ENCODE results near the gene PIK3C2B. TPM values are rescaled to one million over a fixed set of nuclear protein-coding genes. Genes with fewer than 3 reads are reported as not detected.

PIK3C2B gene
- total and polyA plus RNA-seq, 2 donors (not counting 1 experiment from before 2014, with no cell fraction given) = 90.3 to 142 TPM

DNA sequence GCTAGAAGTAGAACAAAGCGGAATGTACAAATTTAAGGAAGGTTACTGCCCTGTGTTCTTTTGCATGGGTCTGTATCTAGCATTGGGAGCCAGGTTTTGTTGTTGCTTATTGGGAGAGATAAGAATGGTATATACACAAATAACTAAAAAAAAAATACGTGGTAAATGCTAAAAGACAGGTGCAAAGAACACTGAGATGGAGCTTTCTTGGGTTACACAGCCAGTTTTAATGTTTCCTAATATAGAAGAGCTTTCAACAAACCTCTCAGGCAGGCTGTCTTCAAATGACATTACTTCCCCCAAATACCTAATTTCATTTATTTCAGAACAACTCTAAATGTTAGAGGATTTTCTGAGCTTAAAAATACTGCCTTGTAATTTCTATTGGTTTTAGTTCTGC, 20.2 kb upstream of the PIK3C2B start:
- H3K9me3 Mint-ChIP-seq (ENCODE audit: insufficient read depth) = no peaks in the 10 kb centered on the region
- no peaks in the 10 kb centered on the region for H4K20me1 ChIP-seq (ENCODE audit: control insufficient read depth, insufficient read depth, low read length, poor library complexity, severe bottlenecking)
- CTCF ChIA-PET = interaction anchor here (0.7 to 7.4 kb wide), 14 partner anchors 9 to 292 kb away, joined by 3 to 48 read pairs (median 4); no protein-coding TSS in a partner anchor
- no peaks in the 10 kb centered on the region for H3K27me3 Mint-ChIP-seq
- peak overlapping the region; percentile 42 for H3K4me3 Mint-ChIP-seq
- no peak overlapping the region for H3K9ac ChIP-seq (ENCODE audit: low read length)
- DNase-seq (no peak), ATAC-seq (ENCODE audit: low read depth) (no peak)
- peaks cover 67% of the 10 kb centered on the region for H3K4me1 Mint-ChIP-seq
- H3K27me3 ChIP-seq (replicated peaks in 1 of 4; ENCODE audit: control extremely low read depth in 1 of 4, control insufficient read depth in 3 of 4, insufficient read depth in 4 of 4, low read length in 3 of 4) = no peaks in the 10 kb centered on the region
- peak overlapping the region; percentile 71 for H3K27ac Mint-ChIP-seq
- peaks cover 0 to 19% of the 10 kb centered on the region in 2 experiments for H3K36me3 ChIP-seq (replicated peaks in 1 of 2; ENCODE audit: control extremely low read depth in 1 of 2, control insufficient read depth in 1 of 2, extremely low read depth in 1 of 2, insufficient read depth in 2 of 2, low read length in 1 of 2)
- H3K4me2 ChIP-seq (replicated peaks; ENCODE audit: low read depth, low read length, poor library complexity, severe bottlenecking) = peak overlapping the region; percentile 77
- peak overlapping the region; percentile 95 to 97 for H3K27ac ChIP-seq (ENCODE audit: low read length in 2 of 2)
- intact Hi-C loops (cut with micrococcal nuclease) = loop anchor here (5.0 kb wide), 1 partner anchor 47 kb away; no protein-coding TSS in a partner anchor
- no peak for TF ChIP-seq EZH2 (IDR thresholded peaks at IDR 0.05; ENCODE audit: borderline replicate concordance, insufficient read depth, low read depth, low read length, poor library complexity, severe bottlenecking)
- TF ChIP-seq, protein P1, sequence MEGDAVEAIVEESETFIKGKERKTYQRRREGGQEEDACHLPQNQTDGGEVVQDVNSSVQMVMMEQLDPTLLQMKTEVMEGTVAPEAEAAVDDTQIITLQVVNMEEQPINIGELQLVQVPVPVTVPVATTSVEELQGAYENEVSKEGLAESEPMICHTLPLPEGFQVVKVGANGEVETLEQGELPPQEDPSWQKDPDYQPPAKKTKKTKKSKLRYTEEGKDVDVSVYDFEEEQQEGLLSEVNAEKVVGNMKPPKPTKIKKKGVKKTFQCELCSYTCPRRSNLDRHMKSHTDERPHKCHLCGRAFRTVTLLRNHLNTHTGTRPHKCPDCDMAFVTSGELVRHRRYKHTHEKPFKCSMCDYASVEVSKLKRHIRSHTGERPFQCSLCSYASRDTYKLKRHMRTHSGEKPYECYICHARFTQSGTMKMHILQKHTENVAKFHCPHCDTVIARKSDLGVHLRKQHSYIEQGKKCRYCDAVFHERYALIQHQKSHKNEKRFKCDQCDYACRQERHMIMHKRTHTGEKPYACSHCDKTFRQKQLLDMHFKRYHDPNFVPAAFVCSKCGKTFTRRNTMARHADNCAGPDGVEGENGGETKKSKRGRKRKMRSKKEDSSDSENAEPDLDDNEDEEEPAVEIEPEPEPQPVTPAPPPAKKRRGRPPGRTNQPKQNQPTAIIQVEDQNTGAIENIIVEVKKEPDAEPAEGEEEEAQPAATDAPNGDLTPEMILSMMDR (IDR thresholded peaks at IDR 0.05) = no peak
- H3K4me1 ChIP-seq (ENCODE audit: control insufficient read depth in 2 of 2, insufficient read depth in 2 of 2, low read length in 2 of 2) = peaks cover 77 to 90% of the 10 kb centered on the region in 2 donors
- H3K79me2 ChIP-seq (ENCODE audit: control insufficient read depth, insufficient read depth, low read length) = peaks cover 36% of the 10 kb centered on the region
- POLR2A ChIA-PET = interaction anchor here (0.6 to 1.6 kb wide), 8 partner anchors 8 to 108 kb away, joined by 3 to 15 read pairs (median 6); no protein-coding TSS in a partner anchor
- no peak overlapping the region for H3K4me3 ChIP-seq (ENCODE audit: control extremely low read depth in 1 of 5, extremely low read depth in 1 of 5, insufficient read depth in 1 of 5, low read depth in 2 of 5, low read length in 4 of 5)
- H3K9me3 ChIP-seq (ENCODE audit: control extremely low read depth in 1 of 3, control insufficient read depth in 2 of 3, insufficient read depth in 1 of 3, low read length in 2 of 3) = peaks cover 0 to 13% (median 0%) of the 10 kb centered on the region in 3 donors
- no CpG with 5 or more reads among the region's 2 CpGs for WGBS (ENCODE audit: insufficient coverage)
- no peak overlapping the region for H2AFZ ChIP-seq (ENCODE audit: insufficient read depth, low read depth, low read length, poor library complexity, severe bottlenecking)

DNA sequence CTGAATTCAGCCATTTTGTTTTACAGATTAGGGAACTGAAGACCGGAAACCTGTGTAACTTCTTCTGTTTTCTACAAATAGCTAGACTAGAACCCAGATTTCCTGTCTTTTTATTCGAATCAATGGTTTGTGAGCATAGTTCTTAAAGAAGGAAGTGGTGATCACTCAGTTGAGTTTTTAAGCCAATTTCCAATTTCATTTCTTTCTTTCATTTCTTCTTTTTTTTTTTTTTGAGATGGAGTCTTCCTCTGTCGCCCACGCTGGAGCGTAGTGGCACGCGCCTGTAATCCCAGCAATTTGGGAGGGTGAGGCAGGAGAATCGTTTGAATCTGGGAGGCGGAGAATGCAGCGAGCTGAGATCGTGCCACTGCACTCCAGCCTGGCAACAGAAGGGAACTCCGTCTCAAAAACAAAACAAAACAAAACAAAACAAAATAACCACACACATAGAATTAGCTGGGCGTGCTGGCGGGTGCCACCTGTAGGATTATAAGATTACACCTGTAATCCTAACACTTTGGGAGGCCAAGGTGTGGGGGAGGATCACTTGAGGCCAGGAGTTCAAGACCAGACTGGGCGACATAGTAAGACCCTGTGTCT, 18.6 kb upstream of the PIK3C2B start:
- Histone ChIP-seq H3K4me1 (ENCODE audit: control insufficient read depth in 2 of 2, insufficient read depth in 2 of 2, low read length in 2 of 2) (peaks cover 70 to 78% of the 10 kb centered on the region in 2 donors), H3K9me3 (ENCODE audit: control extremely low read depth in 1 of 3, control insufficient read depth in 2 of 3, insufficient read depth in 1 of 3, low read length in 2 of 3) (peaks cover 0 to 13% (median 0%) of the 10 kb centered on the region in 3 donors), H3K9ac (ENCODE audit: low read length) (peak overlapping the region; percentile 66), H3K27me3 (replicated peaks in 1 of 4; ENCODE audit: control extremely low read depth in 1 of 4, control insufficient read depth in 3 of 4, insufficient read depth in 4 of 4, low read length in 3 of 4) (no peaks in the 10 kb centered on the region), H3K79me2 (ENCODE audit: control insufficient read depth, insufficient read depth, low read length) (peaks cover 24% of the 10 kb centered on the region), H3K4me2 (replicated peaks; ENCODE audit: low read depth, low read length, poor library complexity, severe bottlenecking) (peak overlapping the region; percentile 77), H3K27ac (ENCODE audit: low read length in 2 of 2) (peak overlapping the region; percentile 87 to 97), H2AFZ (ENCODE audit: insufficient read depth, low read depth, low read length, poor library complexity, severe bottlenecking) (peak overlapping the region; percentile 55), H4K20me1 (ENCODE audit: control insufficient read depth, insufficient read depth, low read length, poor library complexity, severe bottlenecking) (no peaks in the 10 kb centered on the region), H3K36me3 (replicated peaks in 1 of 2; ENCODE audit: control extremely low read depth in 1 of 2, control insufficient read depth in 1 of 2, extremely low read depth in 1 of 2, insufficient read depth in 2 of 2, low read length in 1 of 2) (peaks cover 0 to 5% of the 10 kb centered on the region in 2 experiments), H3K4me3 (ENCODE audit: control extremely low read depth in 1 of 5, extremely low read depth in 1 of 5, insufficient read depth in 1 of 5, low read depth in 2 of 5, low read length in 4 of 5) (peak overlapping the region in 4 of 5 experiments; percentile 34 to 57 (median 40))
- Mint-ChIP-seq H3K4me1 (peaks cover 59% of the 10 kb centered on the region), H3K27ac (peak overlapping the region; percentile 100), H3K9me3 (ENCODE audit: insufficient read depth) (no peaks in the 10 kb centered on the region), H3K27me3 (no peaks in the 10 kb centered on the region), H3K4me3 (peak overlapping the region; percentile 100)
- no CpG with 5 or more reads among the region's 15 CpGs for WGBS (ENCODE audit: insufficient coverage)
- ATAC-seq (ENCODE audit: low read depth) = peak; percentile 47
- DNase-seq = peak; percentile 92
- CTCF ChIA-PET = interaction anchor here (0.6 to 7.4 kb wide), 12 partner anchors 8 to 111 kb away, joined by 3 to 48 read pairs (median 4); no protein-coding TSS in a partner anchor
- POLR2A ChIA-PET = interaction anchor here (0.6 to 1.4 kb wide), 12 partner anchors 8 to 65 kb away, joined by 3 to 10 read pairs (median 4); no protein-coding TSS in a partner anchor
- intact Hi-C loops (cut with micrococcal nuclease) = loop anchor here (1.0 kb wide), 1 partner anchor 8 kb away; no protein-coding TSS in a partner anchor
- TF ChIP-seq EZH2 (IDR thresholded peaks at IDR 0.05; ENCODE audit: borderline replicate concordance, insufficient read depth, low read depth, low read length, poor library complexity, severe bottlenecking) = no peak
- TF ChIP-seq, protein P1 (IDR thresholded peaks at IDR 0.05) = peak; percentile 34
